Measurements from ENCODE around the gene TUBB2B. TPM values are rescaled to one million over a fixed set of nuclear protein-coding genes. Genes with fewer than 3 reads are reported as not detected.
A peak's percentile ranks its signal among the peaks of the same experiment; 100 is the strongest.

Gene TUBB2B
- total and polyA plus RNA-seq, 9 of the 15 experiments (the other 6 are each of a cell fraction or from before 2014, with no cell fraction given): 0.11 to 9.7 (median 4.6) TPM

DNA sequence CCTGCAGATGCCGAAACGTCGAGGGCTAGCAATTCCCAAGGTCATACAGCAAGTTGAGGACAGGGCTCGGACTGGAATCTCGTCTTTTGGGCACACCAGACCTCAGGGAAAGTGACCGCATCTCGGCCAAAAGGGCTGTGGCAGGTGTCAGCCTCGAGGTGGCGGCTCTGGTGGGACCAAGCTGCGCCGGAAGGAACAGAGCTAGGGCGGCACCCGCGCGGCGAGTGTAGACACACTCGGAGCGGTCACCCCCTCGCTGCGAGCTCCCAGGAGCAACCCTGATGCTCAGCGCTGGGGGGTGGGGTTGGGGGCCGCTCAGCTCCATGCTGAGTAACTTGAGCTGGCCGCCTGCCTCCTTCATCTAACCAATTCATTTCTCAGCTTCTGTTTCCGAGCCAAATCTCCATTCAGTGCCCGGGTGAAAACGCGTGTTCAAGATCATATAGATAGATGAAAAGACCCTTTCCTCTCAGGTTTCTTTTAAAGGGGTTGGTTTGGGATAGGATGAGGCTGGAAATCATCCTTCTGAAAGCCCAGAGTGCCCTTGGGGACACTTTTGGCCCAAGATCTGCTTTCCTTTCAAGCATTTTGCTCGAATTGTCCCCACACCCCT is 2.2 kb upstream of the TUBB2B start (continued):
- TF ChIP-seq, protein P1, sequence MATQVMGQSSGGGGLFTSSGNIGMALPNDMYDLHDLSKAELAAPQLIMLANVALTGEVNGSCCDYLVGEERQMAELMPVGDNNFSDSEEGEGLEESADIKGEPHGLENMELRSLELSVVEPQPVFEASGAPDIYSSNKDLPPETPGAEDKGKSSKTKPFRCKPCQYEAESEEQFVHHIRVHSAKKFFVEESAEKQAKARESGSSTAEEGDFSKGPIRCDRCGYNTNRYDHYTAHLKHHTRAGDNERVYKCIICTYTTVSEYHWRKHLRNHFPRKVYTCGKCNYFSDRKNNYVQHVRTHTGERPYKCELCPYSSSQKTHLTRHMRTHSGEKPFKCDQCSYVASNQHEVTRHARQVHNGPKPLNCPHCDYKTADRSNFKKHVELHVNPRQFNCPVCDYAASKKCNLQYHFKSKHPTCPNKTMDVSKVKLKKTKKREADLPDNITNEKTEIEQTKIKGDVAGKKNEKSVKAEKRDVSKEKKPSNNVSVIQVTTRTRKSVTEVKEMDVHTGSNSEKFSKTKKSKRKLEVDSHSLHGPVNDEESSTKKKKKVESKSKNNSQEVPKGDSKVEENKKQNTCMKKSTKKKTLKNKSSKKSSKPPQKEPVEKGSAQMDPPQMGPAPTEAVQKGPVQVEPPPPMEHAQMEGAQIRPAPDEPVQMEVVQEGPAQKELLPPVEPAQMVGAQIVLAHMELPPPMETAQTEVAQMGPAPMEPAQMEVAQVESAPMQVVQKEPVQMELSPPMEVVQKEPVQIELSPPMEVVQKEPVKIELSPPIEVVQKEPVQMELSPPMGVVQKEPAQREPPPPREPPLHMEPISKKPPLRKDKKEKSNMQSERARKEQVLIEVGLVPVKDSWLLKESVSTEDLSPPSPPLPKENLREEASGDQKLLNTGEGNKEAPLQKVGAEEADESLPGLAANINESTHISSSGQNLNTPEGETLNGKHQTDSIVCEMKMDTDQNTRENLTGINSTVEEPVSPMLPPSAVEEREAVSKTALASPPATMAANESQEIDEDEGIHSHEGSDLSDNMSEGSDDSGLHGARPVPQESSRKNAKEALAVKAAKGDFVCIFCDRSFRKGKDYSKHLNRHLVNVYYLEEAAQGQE (IDR thresholded peaks at IDR 0.05; ENCODE audit: borderline replicate concordance): peak; percentile 36
- TF ChIP-seq, protein P1 (CRISPR knock-in tag; IDR thresholded peaks at IDR 0.05; ENCODE audit: low read depth): no peak
- no peak for TF ChIP-seq NCOA6 (IDR thresholded peaks at IDR 0.05)
- TF ChIP-seq, protein P2, sequence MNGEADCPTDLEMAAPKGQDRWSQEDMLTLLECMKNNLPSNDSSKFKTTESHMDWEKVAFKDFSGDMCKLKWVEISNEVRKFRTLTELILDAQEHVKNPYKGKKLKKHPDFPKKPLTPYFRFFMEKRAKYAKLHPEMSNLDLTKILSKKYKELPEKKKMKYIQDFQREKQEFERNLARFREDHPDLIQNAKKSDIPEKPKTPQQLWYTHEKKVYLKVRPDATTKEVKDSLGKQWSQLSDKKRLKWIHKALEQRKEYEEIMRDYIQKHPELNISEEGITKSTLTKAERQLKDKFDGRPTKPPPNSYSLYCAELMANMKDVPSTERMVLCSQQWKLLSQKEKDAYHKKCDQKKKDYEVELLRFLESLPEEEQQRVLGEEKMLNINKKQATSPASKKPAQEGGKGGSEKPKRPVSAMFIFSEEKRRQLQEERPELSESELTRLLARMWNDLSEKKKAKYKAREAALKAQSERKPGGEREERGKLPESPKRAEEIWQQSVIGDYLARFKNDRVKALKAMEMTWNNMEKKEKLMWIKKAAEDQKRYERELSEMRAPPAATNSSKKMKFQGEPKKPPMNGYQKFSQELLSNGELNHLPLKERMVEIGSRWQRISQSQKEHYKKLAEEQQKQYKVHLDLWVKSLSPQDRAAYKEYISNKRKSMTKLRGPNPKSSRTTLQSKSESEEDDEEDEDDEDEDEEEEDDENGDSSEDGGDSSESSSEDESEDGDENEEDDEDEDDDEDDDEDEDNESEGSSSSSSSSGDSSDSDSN (IDR thresholded peaks at IDR 0.05; ENCODE audit: borderline replicate concordance in 1 of 2, low read depth in 2 of 2, low read length in 2 of 2): peak in 1 of 2 experiments; percentile 21; a peak in 1 of 4 replicates
- TF ChIP-seq ZNF436 (CRISPR knock-in tag; IDR thresholded peaks at IDR 0.05): no peak
- no peak for TF ChIP-seq ZNF41 (CRISPR knock-in tag; conservative IDR thresholded peaks at IDR 0.05)
- TF ChIP-seq SIX5 (IDR thresholded peaks at IDR 0.05; ENCODE audit: borderline replicate concordance in 1 of 2, insufficient read depth in 1 of 2, low read depth in 1 of 2, low read length in 2 of 2): no peak
- TF ChIP-seq, protein P3, sequence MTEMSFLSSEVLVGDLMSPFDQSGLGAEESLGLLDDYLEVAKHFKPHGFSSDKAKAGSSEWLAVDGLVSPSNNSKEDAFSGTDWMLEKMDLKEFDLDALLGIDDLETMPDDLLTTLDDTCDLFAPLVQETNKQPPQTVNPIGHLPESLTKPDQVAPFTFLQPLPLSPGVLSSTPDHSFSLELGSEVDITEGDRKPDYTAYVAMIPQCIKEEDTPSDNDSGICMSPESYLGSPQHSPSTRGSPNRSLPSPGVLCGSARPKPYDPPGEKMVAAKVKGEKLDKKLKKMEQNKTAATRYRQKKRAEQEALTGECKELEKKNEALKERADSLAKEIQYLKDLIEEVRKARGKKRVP (CRISPR knock-in tag; IDR thresholded peaks at IDR 0.05): no peak
- TF ChIP-seq, protein P4, sequence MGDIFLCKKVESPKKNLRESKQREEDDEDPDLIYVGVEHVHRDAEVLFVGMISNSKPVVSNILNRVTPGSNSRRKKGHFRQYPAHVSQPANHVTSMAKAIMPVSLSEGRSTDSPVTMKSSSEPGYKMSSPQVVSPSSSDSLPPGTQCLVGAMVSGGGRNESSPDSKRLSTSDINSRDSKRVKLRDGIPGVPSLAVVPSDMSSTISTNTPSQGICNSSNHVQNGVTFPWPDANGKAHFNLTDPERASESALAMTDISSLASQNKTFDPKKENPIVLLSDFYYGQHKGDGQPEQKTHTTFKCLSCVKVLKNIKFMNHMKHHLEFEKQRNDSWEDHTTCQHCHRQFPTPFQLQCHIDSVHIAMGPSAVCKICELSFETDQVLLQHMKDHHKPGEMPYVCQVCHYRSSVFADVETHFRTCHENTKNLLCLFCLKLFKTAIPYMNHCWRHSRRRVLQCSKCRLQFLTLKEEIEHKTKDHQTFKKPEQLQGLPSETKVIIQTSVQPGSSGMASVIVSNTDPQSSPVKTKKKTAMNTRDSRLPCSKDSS (IDR thresholded peaks at IDR 0.05; ENCODE audit: low read depth, partially characterized antibody): no peak
- TF ChIP-seq STAT5B (CRISPR knock-in tag; IDR thresholded peaks at IDR 0.05): no peak
- TF ChIP-seq ILF3 (IDR thresholded peaks at IDR 0.05; ENCODE audit: borderline replicate concordance): no peak
- no peak for TF ChIP-seq RBM39 (optimal IDR thresholded peaks at IDR 0.05; ENCODE audit: low read depth, low read length)
- TF ChIP-seq, protein P5, sequence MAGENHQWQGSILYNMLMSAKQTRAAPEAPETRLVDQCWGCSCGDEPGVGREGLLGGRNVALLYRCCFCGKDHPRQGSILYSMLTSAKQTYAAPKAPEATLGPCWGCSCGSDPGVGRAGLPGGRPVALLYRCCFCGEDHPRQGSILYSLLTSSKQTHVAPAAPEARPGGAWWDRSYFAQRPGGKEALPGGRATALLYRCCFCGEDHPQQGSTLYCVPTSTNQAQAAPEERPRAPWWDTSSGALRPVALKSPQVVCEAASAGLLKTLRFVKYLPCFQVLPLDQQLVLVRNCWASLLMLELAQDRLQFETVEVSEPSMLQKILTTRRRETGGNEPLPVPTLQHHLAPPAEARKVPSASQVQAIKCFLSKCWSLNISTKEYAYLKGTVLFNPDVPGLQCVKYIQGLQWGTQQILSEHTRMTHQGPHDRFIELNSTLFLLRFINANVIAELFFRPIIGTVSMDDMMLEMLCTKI (IDR thresholded peaks at IDR 0.05; ENCODE audit: partially characterized antibody): no peak
